ENCODE data around the gene IGSF9.
"Not testable (repeated sequence)": the region's sequence is repeated elsewhere in the genome, so short reads cannot be mapped to it uniquely, and the experiment has no call there.

DNA sequence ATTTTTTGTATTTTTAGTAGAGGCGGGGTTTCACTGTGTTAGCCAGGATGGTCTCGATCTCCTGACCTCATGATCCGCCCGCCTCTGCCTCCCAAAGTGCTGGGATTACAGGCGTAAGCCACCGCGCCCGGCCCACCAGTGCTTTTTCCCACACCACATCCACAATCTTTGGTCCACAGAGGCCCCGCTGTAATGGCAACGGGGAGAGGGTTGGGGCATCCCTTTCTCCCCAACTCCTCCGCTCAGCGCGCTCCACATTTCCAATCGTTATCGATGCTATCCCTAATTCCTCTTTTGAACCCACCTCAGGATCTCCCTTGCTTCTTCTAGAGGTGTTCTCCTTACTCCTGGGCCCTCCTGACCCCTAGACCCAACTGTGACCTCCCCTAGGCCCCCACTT, 45.8 kb downstream of the IGSF9 start:
- not testable (repeated sequence) for TF ChIP-seq CREB1 (CRISPR knock-in tag; IDR thresholded peaks at IDR 0.05; ENCODE audit: low read depth); EZH2phosphoT487 (IDR thresholded peaks at IDR 0.05; ENCODE audit: unreplicated experiment)
